Thymus (tissue), 11 donors: ENCODE data around the gene C19orf25. TPM values are rescaled to one million over a fixed set of nuclear protein-coding genes. Genes with fewer than 3 reads are reported as not detected.
"Not testable (repeated sequence)": the region's sequence is repeated elsewhere in the genome, so short reads cannot be mapped to it uniquely, and the experiment has no call there.

ENCODE experiments used
- DNase-seq, 9 donors: peaks; one replicate each; pipeline ENCODE4 v3.0.0-alpha.2; 2013; ENCODE audit warnings: low spot score in 9 of 9, low read depth in 6 of 9, missing footprints in 1 of 9
- H3K27ac ChIP-seq, 2 donors: one replicate each; pipeline ENCODE4 v1.5.1; 2013; ENCODE audit warnings: control low read depth in 1 of 2, low read depth in 1 of 2, low read length in 1 of 2, mild to moderate bottlenecking in 1 of 2, moderate library complexity in 1 of 2
- H3K27me3 ChIP-seq, 2 donors: one replicate each; pipeline ENCODE4 v1.5.1; 2013; ENCODE audit warnings: low read length in 1 of 2; ENCODE audit not compliant: control insufficient read depth in 2 of 2, insufficient read depth in 1 of 2
- H3K36me3 ChIP-seq, 2 donors: one replicate each; pipeline ENCODE4 v1.5.1; 2013; ENCODE audit warnings: low read length in 1 of 2, mild to moderate bottlenecking in 1 of 2, moderate library complexity in 1 of 2; ENCODE audit not compliant: control insufficient read depth in 2 of 2, insufficient read depth in 2 of 2
- H3K4me1 ChIP-seq, 2 donors: one replicate each; pipeline ENCODE4 v1.5.1; 2013; ENCODE audit warnings: low read length in 2 of 2; ENCODE audit not compliant: control insufficient read depth in 2 of 2, insufficient read depth in 2 of 2
- H3K4me3 ChIP-seq, 2 donors: one replicate each; pipeline ENCODE4 v1.5.1; 2013; ENCODE audit warnings: low read length in 2 of 2, control low read depth in 1 of 2, mild to moderate bottlenecking in 1 of 2
- H3K9me3 ChIP-seq, 2 donors: one replicate each; pipeline ENCODE4 v1.5.1; 2013; ENCODE audit warnings: low read length in 1 of 2, mild to moderate bottlenecking in 1 of 2; ENCODE audit not compliant: control insufficient read depth in 2 of 2, insufficient read depth in 1 of 2
- WGBS: extraction: QIAGEN DNeasy Blood & Tissue Kit; methylation state at CpG from one replicate; pipeline ENCODE4 v1.1.7; 2013; 5-methylcytosine and 5-hydroxymethylcytosine counted together
- polyA plus RNA-seq: library from polyadenylated mRNA; stranded (reverse); fragments of 200-250 nt; gene quantifications from one replicate; pipeline ENCODE4 v1.2.3, GENCODE V29; 2013
- total RNA-seq: library from RNA; stranded (reverse); fragments of 120-200 nt; gene quantifications from one replicate; pipeline ENCODE4 v1.2.4, GENCODE V29; 2013
- donor health status: healthy.

Gene C19orf25
- total and polyA plus RNA-seq, 2 donors: 22.8 to 38.1 TPM

DNA sequence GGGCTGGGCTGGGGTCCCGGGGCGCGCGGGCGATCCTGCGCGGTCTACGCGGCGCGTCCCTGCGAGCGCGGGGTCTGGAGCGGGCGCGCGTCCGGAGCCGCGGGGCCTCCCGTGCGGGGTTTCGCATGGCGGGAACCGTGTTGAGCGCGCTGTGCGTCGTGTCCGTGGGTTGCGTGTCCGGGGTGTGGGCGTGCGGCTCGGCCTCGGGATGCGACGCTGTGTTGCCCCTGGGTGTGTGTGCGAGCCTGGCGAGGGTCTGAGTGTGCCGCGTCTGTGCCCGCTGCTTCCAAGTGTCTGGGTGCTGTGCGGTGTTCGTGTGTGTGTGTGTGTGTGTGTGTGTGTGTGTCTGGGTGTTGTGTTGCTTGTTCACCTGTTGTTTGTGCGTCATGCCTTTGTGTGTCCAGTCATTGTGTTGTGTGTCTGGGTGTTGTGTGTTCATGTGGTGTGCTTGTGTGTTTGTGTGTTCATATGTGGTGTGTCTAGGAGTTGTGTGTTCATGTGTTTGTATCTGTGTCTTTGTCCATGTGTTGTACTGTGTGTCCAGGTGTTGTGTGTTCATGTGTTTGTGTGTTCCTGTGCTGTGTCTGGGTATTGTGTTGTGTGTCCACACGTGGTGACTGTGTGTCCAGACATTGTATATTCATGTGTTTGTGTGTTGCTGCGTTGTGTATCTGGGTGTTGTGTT, 45.4 kb upstream of the C19orf25 start:
- H3K36me3 ChIP-seq: no peaks in the 10 kb centered on the region
- H3K4me1 ChIP-seq: no peaks in the 10 kb centered on the region
- 20% methylated on average over 49 of the region's 49 CpGs for WGBS
- H3K27ac ChIP-seq: no peak overlapping the region
- no peak for DNase-seq
- H3K9me3 ChIP-seq: peaks cover 0 to 4% of the 10 kb centered on the region in 2 donors
- no peak overlapping the region for H3K4me3 ChIP-seq
- H3K27me3 ChIP-seq: peaks cover 36 to 62% of the 10 kb centered on the region in 2 donors

DNA sequence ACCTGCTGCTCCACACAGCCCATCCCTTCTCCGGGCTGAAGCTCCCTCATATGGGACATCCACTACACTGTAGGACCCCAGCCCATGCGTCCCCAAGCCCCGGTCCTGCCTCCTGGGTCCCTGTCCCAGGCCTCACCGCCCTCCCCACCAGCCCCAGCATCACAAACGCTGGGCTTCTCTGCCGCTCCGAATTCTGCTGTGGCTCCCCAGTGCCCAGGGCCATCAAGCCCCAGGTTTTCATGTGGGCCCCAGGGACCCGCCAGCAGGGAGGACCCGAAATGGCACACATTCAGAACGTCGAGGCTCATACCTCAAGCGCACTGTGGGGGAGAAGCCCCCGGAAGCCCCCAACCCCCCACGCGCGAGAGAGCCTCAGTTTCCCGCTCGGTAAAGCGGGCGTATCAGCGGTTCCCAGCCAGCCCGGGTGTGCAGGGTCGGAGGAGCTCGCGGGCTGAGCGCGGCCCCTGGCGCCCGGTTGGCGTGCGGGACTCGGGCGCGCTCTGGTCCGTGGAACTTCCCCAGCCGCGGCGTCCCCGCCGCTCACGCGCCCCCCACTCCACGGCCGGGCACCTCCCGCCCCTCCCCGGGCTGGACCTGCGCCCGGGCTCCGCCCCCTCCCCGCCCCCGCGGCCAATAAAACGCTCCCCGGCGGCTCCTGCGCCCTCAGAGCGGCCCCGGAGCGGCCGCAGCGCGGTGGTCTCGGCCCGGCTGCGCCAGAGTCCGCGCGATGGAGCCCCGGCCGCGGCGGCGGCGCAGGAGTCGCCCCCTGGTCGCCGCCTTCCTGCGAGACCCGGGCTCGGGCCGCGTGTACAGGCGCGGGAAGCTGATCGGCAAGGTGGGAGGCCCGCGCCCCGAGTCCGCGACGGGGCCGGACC, 44.6 kb upstream of the C19orf25 start, which contains the start of gene PLK5:
PLK5 (plus strand) TSS at position 666 of the 875 bp plus-strand sequence. CDS start 2,920 bp downstream, outside the sequence.
- WGBS: 12% methylated on average over 92 of the region's 92 CpGs
- Histone ChIP-seq H3K4me3 (no peak within 1 kb of the TSS), H3K4me1 (no peaks in the 10 kb centered on the region), H3K9me3 (peaks cover 0 to 4% of the 10 kb centered on the region in 2 donors), H3K27me3 (peaks cover 36 to 63% of the 10 kb centered on the region in 2 donors), H3K36me3 (no peaks in the 10 kb centered on the region), H3K27ac (no peak within 1 kb of the TSS)
- DNase-seq: no peak

DNA sequence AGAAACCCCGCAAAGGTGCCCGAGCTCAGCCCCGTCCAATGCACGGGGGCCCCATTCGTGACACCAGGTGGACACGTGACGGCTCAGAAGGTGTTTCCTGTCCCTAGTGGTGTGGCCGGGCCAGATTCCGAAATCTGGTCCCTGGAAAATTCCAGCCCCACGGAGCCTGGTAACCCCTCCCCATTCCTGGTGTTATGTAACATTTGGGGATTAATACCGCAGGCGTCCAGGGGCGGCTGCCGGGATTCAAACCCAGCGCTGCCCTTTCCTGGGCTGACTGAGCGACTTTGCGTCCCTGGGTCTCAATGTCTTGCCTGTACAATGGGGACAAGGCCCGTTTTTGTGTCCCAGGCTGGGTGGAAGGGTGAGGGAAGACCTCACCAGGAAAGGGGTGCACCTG, 43.8 kb upstream of the C19orf25 start:
- WGBS: 75% methylated on average over 18 of the region's 18 CpGs
- no peaks in the 10 kb centered on the region for H3K4me1 ChIP-seq
- no peak overlapping the region for H3K27ac ChIP-seq
- H3K27me3 ChIP-seq: peaks cover 36 to 68% of the 10 kb centered on the region in 2 donors
- H3K4me3 ChIP-seq: no peak overlapping the region
- DNase-seq: no peak
- peaks cover 0 to 4% of the 10 kb centered on the region in 2 donors for H3K9me3 ChIP-seq
- no peaks in the 10 kb centered on the region for H3K36me3 ChIP-seq

DNA sequence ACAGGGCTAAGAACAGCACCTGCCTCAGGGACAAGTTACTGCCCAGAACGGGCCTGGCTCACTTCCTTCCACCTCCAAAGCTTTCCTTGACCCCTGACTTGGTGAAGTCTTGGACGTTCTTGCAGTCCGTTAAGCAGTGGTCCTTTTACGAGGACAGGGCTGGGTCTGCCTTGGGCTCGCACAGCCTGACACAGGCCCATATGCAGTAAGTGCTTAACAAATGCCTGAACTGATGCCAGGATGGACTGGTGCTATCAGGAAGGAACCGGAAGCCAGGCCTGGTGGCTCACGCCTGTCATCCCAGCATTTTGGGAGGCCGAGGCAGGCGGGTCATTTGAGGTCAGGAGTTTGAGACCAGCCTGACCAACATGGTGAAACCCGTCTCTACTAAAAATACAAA, 43.0 kb upstream of the C19orf25 start:
- H3K36me3 ChIP-seq: no peaks in the 10 kb centered on the region
- H3K4me1 ChIP-seq: no peaks in the 10 kb centered on the region
- no peak for DNase-seq
- peaks cover 0 to 4% of the 10 kb centered on the region in 2 donors for H3K9me3 ChIP-seq
- H3K27ac ChIP-seq: no peak overlapping the region
- peaks cover 36 to 68% of the 10 kb centered on the region in 2 donors for H3K27me3 ChIP-seq
- WGBS: 84% methylated on average over 10 of the region's 10 CpGs
- H3K4me3 ChIP-seq: no peak overlapping the region

DNA sequence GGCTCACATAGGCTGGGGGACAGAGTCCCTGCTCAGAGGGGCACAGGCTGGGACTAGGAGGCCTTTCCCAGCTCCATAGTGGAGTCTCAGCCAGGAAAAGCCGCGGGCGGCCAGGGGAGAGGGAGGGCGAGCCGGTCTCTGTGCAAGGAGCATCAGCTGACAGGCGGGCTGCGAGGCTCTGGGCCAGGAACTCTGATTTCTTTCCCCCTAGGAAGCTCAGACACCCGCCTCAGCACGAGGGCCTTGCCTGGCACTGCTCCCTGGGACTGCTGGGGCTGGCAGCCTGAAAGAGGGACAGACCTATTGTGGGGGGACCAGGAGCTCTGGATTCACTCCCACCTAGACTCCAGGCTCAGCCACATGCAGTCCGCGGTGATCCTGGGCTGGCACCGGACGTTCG, 42.6 kb upstream of the C19orf25 start:
- no peaks in the 10 kb centered on the region for H3K4me1 ChIP-seq
- H3K4me3 ChIP-seq: no peak overlapping the region
- 75% methylated on average over 14 of the region's 14 CpGs for WGBS
- no peak overlapping the region for H3K27ac ChIP-seq
- H3K9me3 ChIP-seq: peaks cover 0 to 4% of the 10 kb centered on the region in 2 donors
- no peak for DNase-seq
- H3K27me3 ChIP-seq: peaks cover 36 to 66% of the 10 kb centered on the region in 2 donors
- H3K36me3 ChIP-seq: no peaks in the 10 kb centered on the region

DNA sequence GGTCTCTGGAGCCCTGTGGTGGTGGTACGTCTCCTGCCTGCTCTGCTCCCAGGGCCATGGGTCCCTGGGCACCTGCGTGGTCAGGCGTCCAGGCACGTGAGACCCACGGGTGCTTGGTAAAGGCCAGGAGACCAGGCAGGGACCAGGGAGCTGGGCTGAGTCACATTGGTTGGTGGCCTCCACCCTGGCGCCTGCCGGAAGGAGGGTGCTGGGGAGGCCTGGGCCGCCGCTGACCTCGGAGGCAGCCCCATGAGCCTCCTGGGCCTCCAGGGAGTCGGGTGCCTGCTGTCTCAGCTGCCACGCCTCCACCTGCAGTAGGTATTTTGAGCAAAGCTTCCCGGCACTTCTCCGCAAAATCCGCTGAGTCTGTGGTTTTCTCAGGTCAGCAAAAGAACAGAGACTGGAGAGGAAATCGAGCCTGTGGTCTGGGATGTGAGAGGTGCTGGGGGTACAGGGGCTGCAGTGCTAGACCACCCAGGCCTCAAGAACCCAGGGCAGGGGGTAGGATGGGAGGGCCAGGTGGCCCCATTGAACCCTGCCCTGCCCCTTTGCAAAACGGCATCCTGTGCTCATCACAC, 41.3 kb upstream of the C19orf25 start:
- Histone ChIP-seq H3K4me3 (no peak overlapping the region), H3K27ac (no peak overlapping the region), H3K9me3 (peaks cover 0 to 10% of the 10 kb centered on the region in 2 donors), H3K36me3 (no peaks in the 10 kb centered on the region), H3K27me3 (peaks cover 35 to 64% of the 10 kb centered on the region in 2 donors), H3K4me1 (no peaks in the 10 kb centered on the region)
- 79% methylated on average over 17 of the region's 17 CpGs for WGBS
- no peak for DNase-seq

DNA sequence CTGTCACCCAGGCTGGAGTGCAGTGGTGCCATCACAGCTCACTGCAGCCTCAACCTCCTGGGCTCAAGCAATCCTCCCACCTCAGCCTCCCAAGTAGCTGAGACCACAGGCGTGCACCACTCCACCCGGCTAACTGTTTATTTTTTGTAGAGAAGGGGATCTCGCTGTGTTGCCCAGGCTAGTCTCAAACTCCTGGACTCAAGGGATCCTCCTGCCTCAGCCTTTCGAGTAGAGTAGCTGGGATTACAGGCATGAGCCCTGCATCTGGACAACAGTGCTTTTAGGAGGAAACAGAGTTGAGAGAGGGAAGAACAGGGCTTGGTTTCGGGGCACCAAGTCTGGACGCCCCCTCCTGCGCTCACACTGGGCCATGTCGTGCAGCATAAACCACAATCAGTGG, 40.8 kb upstream of the C19orf25 start:
- peaks cover 32 to 64% of the 10 kb centered on the region in 2 donors for H3K27me3 ChIP-seq
- H3K4me3 ChIP-seq, DNase-seq, H3K4me1 ChIP-seq, H3K27ac ChIP-seq, H3K36me3 ChIP-seq, H3K9me3 ChIP-seq: not testable (repeated sequence)
- WGBS: 91% methylated on average over 8 of the region's 8 CpGs

DNA sequence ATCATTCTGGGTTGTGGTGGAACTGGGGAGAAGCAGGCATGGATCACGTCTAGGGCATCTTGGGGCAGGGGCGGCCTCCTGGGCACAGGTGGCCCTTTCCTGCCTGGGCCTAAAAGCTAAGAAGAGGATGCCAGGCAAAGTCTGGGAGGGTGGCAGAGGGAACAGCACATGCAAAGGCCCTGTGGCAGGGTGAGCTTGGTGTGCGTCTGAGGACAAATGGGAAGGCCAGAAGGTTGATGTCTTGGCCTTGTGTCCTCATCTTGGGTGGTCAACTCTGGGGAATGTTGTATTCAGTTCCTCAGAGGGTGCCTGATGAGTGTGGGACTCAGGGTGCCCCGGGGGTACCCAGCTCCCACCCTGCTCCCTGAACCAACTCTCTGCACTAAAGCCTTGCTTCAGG, 39.5 kb upstream of the C19orf25 start:
- no peaks in the 10 kb centered on the region for H3K4me1 ChIP-seq
- H3K4me3 ChIP-seq: no peak overlapping the region
- no peaks in the 10 kb centered on the region for H3K36me3 ChIP-seq
- no peak for DNase-seq
- peaks cover 29 to 68% of the 10 kb centered on the region in 2 donors for H3K27me3 ChIP-seq
- peaks cover 0 to 8% of the 10 kb centered on the region in 2 donors for H3K9me3 ChIP-seq
- 93% methylated on average over 4 of the region's 4 CpGs for WGBS
- no peak overlapping the region for H3K27ac ChIP-seq

DNA sequence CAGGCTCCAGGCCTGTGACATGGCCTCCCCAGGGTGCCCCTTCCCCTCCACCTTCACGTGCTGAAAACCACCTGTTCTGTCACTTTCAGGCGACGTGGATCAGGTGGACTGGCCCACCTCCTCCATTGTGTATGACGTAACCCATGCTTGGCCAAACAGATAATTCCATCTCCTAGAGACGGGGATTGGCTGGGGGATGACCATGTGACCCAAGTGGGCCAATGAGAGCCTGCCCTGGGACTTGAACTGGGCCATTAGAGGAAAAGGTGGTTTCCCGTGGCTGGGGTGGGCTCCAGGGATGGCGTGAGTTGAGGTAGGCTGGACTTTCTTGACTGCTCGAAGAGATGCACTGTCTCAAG, 37.4 kb upstream of the C19orf25 start:
- Histone ChIP-seq H3K4me1 (peaks cover 0 to 3% of the 10 kb centered on the region in 2 donors), H3K27ac (no peak overlapping the region), H3K27me3 (peaks cover 31 to 67% of the 10 kb centered on the region in 2 donors), H3K4me3 (no peak overlapping the region), H3K36me3 (no peaks in the 10 kb centered on the region), H3K9me3 (peaks cover 0 to 13% of the 10 kb centered on the region in 2 donors)
- DNase-seq: no peak
- WGBS: 77% methylated on average over 8 of the region's 8 CpGs
